Thoracic aorta (tissue), 2 donors: ENCODE data around the gene FLVCR1. TPM values are rescaled to one million over a fixed set of nuclear protein-coding genes. Genes with fewer than 3 reads are reported as not detected.

Source experiments
- ATAC-seq: fragments of 150-250 bp; one replicate; pipeline ENCODE4 v1.8.0; 2017; ENCODE audit warnings: low read depth; ENCODE audit not compliant: insufficient number of reproducible peaks, low FRiP score
- DNase-seq: peaks from one replicate; pipeline ENCODE4 v3.0.0-alpha.2; 2020; ENCODE audit warnings: low spot score
- H3K27ac ChIP-seq, 2 donors: fragments of 200-600 bp; sonication (generic); 1 replicate in 1 of 2; 2 replicates in 1 of 2; pipeline ENCODE4 v1.5.1; 2016; ENCODE audit warnings: mild to moderate bottlenecking in 2 of 2, moderate library complexity in 2 of 2
- H3K27me3 ChIP-seq: fragments of 200-600 bp; sonication (generic); replicated peaks from 2 replicates; pipeline ENCODE4 v1.6.0; 2016; ENCODE audit warnings: mild to moderate bottlenecking; ENCODE audit not compliant: insufficient read depth
- H3K36me3 ChIP-seq: fragments of 200-600 bp; sonication (generic); one replicate; pipeline ENCODE4 v1.5.1; 2016
- H3K4me1 ChIP-seq, 2 donors: fragments of 200-600 bp; sonication (generic); 1 replicate in 1 of 2; 2 replicates in 1 of 2; pipeline versions ENCODE4 v1.5.1 to v1.6.0; 2016; ENCODE audit warnings: low read depth in 2 of 2, mild to moderate bottlenecking in 1 of 2; ENCODE audit not compliant: control insufficient read depth in 1 of 2
- H3K4me3 ChIP-seq: fragments of 200-600 bp; sonication (generic); 2 replicates; pipeline ENCODE4 v1.5.1; 2016; ENCODE audit warnings: mild to moderate bottlenecking
- H3K9me3 ChIP-seq: fragments of 200-600 bp; sonication (generic); 2 replicates; pipeline ENCODE4 v1.5.1; 2016
- CTCF ChIP-seq: fragments of 200-600 bp; sonication (generic); IDR thresholded peaks from one replicate; pipeline ENCODE4 v1.5.1; 2019; ENCODE audit warnings: antibody characterized with exemption
- total RNA-seq, 2 donors: library from RNA; depleted of rRNA; stranded (reverse); fragments of >200 nt; gene quantifications; one replicate each; pipeline versions ENCODE4 v1.1.0 to v1.2.3, GENCODE V29; 2016

The FLVCR1 gene
- total RNA-seq, 2 donors from 2014 or later: 7.6 to 12.0 TPM

GRCh38 chr1:212937034-212937433 is 79.0 kb downstream of the FLVCR1 start:
- DNase-seq (no peak), ATAC-seq (no peak)
- Histone ChIP-seq H3K27ac (no peak overlapping the region), H3K4me3 (no peak overlapping the region), H3K36me3 (no peaks in the 10 kb centered on the region), H3K27me3 (no peaks in the 10 kb centered on the region), H3K9me3 (no peaks in the 10 kb centered on the region), H3K4me1 (no peaks in the 10 kb centered on the region)
- TF ChIP-seq CTCF: no peak

GRCh38 chr1:212938846-212939245 is 80.8 kb downstream of the FLVCR1 start:
- no peak for TF ChIP-seq CTCF
- Histone ChIP-seq H3K4me1 (no peaks in the 10 kb centered on the region), H3K27me3 (no peaks in the 10 kb centered on the region), H3K36me3 (no peaks in the 10 kb centered on the region), H3K9me3 (no peaks in the 10 kb centered on the region), H3K27ac (no peak overlapping the region), H3K4me3 (no peak overlapping the region)
- DNase-seq (no peak), ATAC-seq (no peak)

- no peak overlapping the region for H3K27ac ChIP-seq
- no peak overlapping the region for H3K4me3 ChIP-seq
- H3K36me3 ChIP-seq: no peaks in the 10 kb centered on the region
- H3K4me1 ChIP-seq: no peaks in the 10 kb centered on the region
- no peak for TF ChIP-seq CTCF
- ATAC-seq (no peak), DNase-seq (no peak)
- H3K9me3 ChIP-seq: no peaks in the 10 kb centered on the region
- no peaks in the 10 kb centered on the region for H3K27me3 ChIP-seq
Observed at GRCh38 chr1:212941452-212941851, 83.4 kb downstream of the FLVCR1 start.

GRCh38 chr1:212942679-212943392 is 84.8 kb downstream of the FLVCR1 start:
- DNase-seq: no peak
- no peak for TF ChIP-seq CTCF

GRCh38 chr1:212943393-212943710 is 85.3 kb downstream of the FLVCR1 start:
- no peaks in the 10 kb centered on the region for H3K4me1 ChIP-seq
- TF ChIP-seq CTCF: no peak
- H3K4me3 ChIP-seq: no peak overlapping the region
- ATAC-seq (no peak), DNase-seq (no peak)
- no peak overlapping the region for H3K27ac ChIP-seq
- H3K9me3 ChIP-seq: no peaks in the 10 kb centered on the region
- H3K36me3 ChIP-seq: no peaks in the 10 kb centered on the region
- H3K27me3 ChIP-seq: no peaks in the 10 kb centered on the region

More at GRCh38 chr1:212942679-212943392, 84.8 kb downstream of the FLVCR1 start:
- H3K27me3 ChIP-seq: no peaks in the 10 kb centered on the region
- H3K4me3 ChIP-seq: no peak overlapping the region
- no peaks in the 10 kb centered on the region for H3K36me3 ChIP-seq
- H3K9me3 ChIP-seq: no peaks in the 10 kb centered on the region
- no peaks in the 10 kb centered on the region for H3K4me1 ChIP-seq
- H3K27ac ChIP-seq: no peak overlapping the region
- no peak for ATAC-seq
